C4-2B (cell line): Measurements from ENCODE around the gene CFAP46.

Source experiments
- H3K27ac ChIP-seq: fragments of 450-650 bp; 2 replicates; pipeline ENCODE4 v1.5.1; 2017
- ZFX ChIP-seq: fragments of 450-650 bp; IDR thresholded peaks from 2 replicates; pipeline ENCODE4 v1.6.1; 2017
- TF ChIP-seq, protein P1 (sequence below): fragments of 450-650 bp; conservative IDR thresholded peaks from 2 replicates; pipeline ENCODE4 v1.5.1; 2017; ENCODE audit warnings: mild to moderate bottlenecking

CFAP46 gene

DNA sequence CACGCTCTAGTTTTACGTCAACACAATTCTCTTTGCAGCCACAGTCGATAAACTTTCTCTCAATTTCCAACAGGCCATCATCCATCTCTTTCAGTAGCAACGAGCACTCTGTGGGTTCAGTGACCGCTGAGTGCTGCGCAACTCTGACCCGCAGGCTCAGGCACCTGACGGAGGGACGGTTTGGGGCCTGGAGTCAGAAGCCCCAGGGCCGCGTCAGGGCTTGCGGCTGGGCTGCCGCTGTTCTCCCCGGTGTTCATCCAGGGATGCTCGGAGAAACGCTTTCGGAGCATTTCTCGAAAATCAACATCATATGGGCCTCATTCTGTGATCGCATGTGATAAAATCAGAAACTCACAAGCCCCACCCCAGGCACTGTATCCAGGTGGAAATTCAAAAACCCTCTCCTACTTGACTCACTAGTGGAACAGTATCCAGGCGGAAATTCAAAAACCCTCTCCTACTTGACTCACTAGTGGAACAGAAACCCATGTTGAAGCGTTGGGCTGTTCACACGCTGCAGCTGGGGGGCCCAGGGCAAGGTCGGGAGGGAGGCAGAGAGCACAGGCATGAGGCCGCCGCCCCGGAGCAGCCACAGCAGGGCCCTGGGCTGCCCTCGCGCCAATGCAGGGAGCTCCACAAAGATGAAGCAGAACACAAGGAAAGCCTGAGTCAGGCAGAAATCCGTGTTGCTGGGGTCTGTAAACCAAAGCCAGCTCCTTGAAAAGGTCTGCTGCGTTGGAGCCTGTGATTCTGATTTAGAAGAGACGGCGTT lies 83.1 kb downstream of the CFAP46 start:
- H3K27ac ChIP-seq: no peak overlapping the region
- TF ChIP-seq ZFX: no peak
- TF ChIP-seq, protein P1, sequence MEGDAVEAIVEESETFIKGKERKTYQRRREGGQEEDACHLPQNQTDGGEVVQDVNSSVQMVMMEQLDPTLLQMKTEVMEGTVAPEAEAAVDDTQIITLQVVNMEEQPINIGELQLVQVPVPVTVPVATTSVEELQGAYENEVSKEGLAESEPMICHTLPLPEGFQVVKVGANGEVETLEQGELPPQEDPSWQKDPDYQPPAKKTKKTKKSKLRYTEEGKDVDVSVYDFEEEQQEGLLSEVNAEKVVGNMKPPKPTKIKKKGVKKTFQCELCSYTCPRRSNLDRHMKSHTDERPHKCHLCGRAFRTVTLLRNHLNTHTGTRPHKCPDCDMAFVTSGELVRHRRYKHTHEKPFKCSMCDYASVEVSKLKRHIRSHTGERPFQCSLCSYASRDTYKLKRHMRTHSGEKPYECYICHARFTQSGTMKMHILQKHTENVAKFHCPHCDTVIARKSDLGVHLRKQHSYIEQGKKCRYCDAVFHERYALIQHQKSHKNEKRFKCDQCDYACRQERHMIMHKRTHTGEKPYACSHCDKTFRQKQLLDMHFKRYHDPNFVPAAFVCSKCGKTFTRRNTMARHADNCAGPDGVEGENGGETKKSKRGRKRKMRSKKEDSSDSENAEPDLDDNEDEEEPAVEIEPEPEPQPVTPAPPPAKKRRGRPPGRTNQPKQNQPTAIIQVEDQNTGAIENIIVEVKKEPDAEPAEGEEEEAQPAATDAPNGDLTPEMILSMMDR: no peak

DNA sequence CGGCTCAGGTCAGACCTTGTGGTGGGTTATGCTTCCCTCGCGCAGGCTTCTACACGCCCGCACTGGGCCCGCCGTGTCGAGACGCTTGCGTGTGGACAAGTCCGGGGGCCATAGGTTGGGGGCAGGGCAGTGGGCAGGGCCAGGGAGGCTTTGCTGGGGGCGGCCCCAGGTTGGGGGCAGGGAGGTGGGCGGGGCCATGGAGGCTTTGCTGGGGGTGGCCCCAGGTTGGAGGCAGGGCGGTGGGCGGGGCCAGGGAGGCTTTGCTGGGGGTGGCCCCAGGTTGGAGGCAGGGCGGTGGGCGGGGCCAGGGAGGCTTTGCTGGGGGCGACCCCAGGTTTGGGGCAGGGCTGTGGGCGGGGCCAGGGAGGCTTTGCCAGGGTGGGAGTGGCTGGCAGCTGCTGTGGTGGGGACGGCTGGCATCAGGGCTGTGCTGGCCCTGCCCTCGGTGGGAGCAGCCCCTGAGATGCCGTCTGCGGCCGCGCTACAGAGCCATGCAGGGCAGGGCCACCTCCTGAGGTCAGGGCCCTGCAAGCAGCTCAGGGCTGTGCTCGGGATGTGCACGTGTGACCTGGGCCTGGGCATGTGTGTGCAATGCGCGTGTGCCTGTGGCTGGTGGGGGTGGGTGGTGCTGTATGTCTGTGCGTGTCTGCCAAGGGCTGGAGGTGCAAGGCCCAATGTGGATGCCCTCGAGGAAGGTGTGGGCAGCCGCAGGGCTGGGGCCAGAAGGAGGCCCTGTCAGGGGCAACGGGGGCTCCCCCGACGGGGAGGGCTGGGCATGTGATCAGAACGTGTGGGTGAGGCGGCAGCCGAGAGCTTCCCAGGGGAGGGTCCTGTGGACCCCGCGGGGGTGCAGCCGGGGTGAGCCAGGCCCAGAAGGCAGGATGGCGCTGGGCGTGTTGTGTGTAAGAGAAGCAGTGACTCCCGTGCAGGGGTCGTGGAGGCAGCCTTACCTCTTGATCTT lies 84.0 kb downstream of the CFAP46 start:
- H3K27ac ChIP-seq: no peak overlapping the region
- TF ChIP-seq, protein P1: no peak
- TF ChIP-seq ZFX: no peak

DNA sequence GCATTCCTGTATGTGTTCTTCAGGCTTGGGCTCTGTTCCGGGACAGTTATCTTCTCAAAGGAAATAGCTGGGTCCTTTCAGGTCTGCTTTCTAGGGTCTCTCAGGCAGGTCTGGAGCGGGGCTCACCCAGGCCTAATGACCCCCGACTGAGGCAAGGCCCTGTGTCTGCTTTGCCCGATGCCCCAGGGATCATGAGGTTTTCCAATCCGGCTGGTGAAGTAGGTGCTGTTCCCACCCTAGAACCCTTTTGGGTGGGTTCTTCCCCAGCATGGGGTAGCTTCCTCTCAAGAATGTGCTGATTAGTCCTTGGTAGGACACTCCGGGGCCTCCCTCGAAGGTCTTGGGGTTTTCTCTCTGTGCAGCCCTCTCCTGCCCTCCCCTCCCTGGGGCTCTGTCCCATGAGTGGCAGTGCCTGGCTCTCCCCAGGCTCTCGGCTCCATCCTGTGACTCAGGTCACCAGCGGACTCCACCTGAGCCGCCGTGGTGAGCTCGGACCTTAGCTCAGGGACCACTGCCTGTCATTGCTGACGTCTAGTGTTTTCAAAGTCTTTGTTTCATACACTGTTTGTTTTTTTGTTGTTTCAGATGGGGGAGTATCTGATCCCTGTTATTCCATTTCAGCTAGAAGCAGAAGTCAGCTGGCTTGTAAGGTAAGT lies 85.4 kb downstream of the CFAP46 start:
- H3K27ac ChIP-seq: no peak overlapping the region
- no peak for TF ChIP-seq ZFX
- TF ChIP-seq, protein P1: no peak

DNA sequence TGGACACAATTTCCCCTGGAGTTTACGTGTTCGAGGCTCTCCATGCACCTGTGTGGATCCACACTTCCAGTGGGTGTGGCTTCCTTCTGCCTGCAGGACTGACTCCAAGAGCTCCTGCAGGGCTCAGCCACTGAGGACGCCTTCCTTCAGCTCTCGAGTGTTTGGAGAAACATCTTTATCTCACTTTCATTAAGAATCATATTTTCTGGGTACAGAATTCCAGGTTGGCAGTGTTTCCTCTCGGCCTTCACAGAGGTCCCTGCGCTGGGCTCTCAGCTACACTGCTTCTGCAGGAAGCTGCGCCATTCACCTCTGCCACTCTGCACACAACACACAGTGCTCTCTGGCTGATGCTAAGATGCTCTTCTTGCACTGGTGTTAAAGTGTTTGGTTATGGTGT lies 86.5 kb downstream of the CFAP46 start:
- no peak for TF ChIP-seq ZFX
- TF ChIP-seq, protein P1: no peak
- no peak overlapping the region for H3K27ac ChIP-seq

DNA sequence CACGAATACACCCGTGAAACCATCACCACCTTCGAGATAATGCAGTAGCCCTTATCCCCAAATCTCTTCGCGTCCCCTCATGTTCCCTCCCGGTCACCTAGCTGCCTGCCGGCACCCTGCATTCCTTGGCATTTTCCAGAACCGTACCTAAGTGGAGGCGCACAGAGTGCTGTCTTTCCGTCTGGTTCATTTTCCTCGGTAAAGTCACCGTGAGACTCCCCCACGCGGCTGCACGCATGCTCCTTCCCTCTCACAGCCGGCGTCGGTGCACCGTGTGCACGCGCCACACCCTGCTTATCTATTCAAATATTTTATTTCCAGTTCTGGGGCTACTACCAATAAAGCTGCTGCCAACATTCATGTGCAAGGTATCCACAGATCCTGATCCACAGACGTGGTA lies 90.9 kb downstream of the CFAP46 start:
- H3K27ac ChIP-seq: no peak overlapping the region
- TF ChIP-seq ZFX: no peak
- TF ChIP-seq, protein P1: no peak

DNA sequence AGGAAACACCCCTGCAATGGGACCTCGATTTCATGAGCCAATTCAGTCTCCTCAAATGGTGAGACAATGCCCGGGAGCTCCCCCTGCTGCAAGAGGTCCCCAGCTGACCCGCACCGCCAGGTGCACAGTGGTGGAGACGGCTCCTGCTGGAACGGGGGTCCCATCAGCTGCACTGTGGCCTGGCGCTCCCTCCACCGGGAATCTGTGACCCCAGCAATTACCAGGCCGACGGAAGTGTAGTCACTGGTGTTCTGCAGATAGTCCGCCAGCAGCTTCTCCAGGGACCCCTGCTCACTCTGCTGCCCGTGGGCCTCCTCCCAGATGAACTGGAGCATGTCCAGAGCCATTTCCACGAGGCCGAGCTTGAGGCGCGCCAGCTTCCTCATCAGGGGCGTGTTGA lies 91.5 kb downstream of the CFAP46 start:
- H3K27ac ChIP-seq: no peak overlapping the region
- no peak for TF ChIP-seq ZFX
- TF ChIP-seq, protein P1: no peak

DNA sequence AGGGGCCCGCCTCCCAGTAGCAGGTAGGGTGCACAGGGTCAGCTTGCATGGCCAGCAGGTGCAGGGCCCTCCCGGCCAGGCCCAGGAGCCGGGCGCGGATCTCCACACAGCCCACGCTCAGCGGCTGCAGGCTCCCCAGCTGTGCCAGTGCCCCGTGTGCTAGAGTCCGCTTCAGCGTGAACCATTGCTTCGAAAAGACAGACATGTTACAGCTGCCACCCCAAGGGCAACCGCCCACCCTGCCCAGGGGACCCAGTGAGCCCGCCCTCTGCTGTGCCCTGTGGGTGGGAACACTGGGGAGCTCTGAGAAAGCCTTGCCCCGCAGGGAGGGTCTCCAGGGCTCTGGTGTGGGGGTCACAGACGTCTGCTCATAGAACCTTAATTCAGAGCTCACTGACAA lies 92.1 kb downstream of the CFAP46 start:
- no peak for TF ChIP-seq ZFX
- TF ChIP-seq, protein P1: no peak
- no peak overlapping the region for H3K27ac ChIP-seq
